ENCODE measurements around the gene BAIAP2. TPM values are rescaled to one million over a fixed set of nuclear protein-coding genes. Genes with fewer than 3 reads are reported as not detected.

The BAIAP2 gene
- polyA plus RNA-seq, 2 of the 4 experiments (the other 2 are of a cell fraction): 7.1 to 27.5 TPM

GRCh38 chr17:81125573-81126081 lies 90.7 kb downstream of the BAIAP2 start:
- H3K4me3 ChIP-seq: no peak overlapping the region
- 66% methylated on average over 12 of the region's 14 CpGs for WGBS (ENCODE audit: missing lambda C conversion rate)
- TF ChIP-seq ZC3H11A (IDR thresholded peaks at IDR 0.05): no peak
- no peak for TF ChIP-seq NR3C1 (IDR thresholded peaks at IDR 0.05)
- TF ChIP-seq SMC3 (IDR thresholded peaks at IDR 0.05): no peak
- TF ChIP-seq EHMT2 (IDR thresholded peaks at IDR 0.05; ENCODE audit: low read depth): no peak
- TF ChIP-seq MYC (IDR thresholded peaks at IDR 0.05; ENCODE audit: borderline replicate concordance, low read length): no peak
- TF ChIP-seq JUNB (IDR thresholded peaks at IDR 0.05): no peak
- no peak for TF ChIP-seq CHD2 (IDR thresholded peaks at IDR 0.05; ENCODE audit: low read length, partially characterized antibody)
- no peak for TF ChIP-seq TFCP2L1 (CRISPR knock-in tag; IDR thresholded peaks at IDR 0.05)
- TF ChIP-seq HOXA7 (CRISPR knock-in tag; IDR thresholded peaks at IDR 0.05): no peak
- TF ChIP-seq CHD4 (IDR thresholded peaks at IDR 0.05; ENCODE audit: borderline replicate concordance): no peak
- TF ChIP-seq CTCF (IDR thresholded peaks at IDR 0.05): no peak
- TF ChIP-seq HMGXB4 (CRISPR knock-in tag; IDR thresholded peaks at IDR 0.05; ENCODE audit: borderline replicate concordance): no peak
- ChIA-PET CTCF (interaction anchor here (0.6 to 1.5 kb wide), 5 partner anchors 8 to 76 kb away, joined by 3 to 6 read pairs (median 4); no protein-coding TSS in a partner anchor), POLR2A (interaction anchor here (1.2 kb wide), 1 partner anchor 113 kb away, joined by 3 read pairs; the partner anchor contains the start of genes NDUFAF8 and TEPSIN)
- no peak for FAIRE-seq
- 0 out of 6 replicates have a peak, but pooled peaks of 1 of the 2 experiments have one; percentile 1 for ATAC-seq
- H3K4me2 ChIP-seq: 0 out of 3 replicates have a peak overlapping the region, but pooled peaks have one; percentile 16
- H3K4me1 ChIP-seq: peaks cover 10% of the 10 kb centered on the region
- DNase-seq (ENCODE audit: low read depth in 1 of 2, low spot score in 1 of 2): no peak
- no peaks in the 10 kb centered on the region for H3K9me3 ChIP-seq
- 0 out of 6 replicates have a peak overlapping the region, but pooled peaks of 1 of the 2 experiments have one; percentile 23 for H3K27ac ChIP-seq

GRCh38 chr17:81126281-81127132 lies 91.6 kb downstream of the BAIAP2 start:
- Histone ChIP-seq H3K4me2 (no peak overlapping the region), H3K4me3 (no peak overlapping the region), H3K9me3 (no peaks in the 10 kb centered on the region), H3K27ac (no peak overlapping the region), H3K4me1 (peaks cover 10% of the 10 kb centered on the region)
- POLR2A ChIA-PET: no interaction called here
- CTCF ChIA-PET: interaction anchor here (0.9 to 1.5 kb wide), 4 partner anchors 7 to 75 kb away, joined by 3 to 4 read pairs (median 4); no protein-coding TSS in a partner anchor
- TF ChIP-seq EHMT2 (IDR thresholded peaks at IDR 0.05; ENCODE audit: low read depth): no peak
- TF ChIP-seq MAX (IDR thresholded peaks at IDR 0.05): no peak
- no peak for TF ChIP-seq FOXS1 (CRISPR knock-in tag; IDR thresholded peaks at IDR 0.05)
- no peak for TF ChIP-seq SMC3 (IDR thresholded peaks at IDR 0.05)
- no peak for TF ChIP-seq CBX2 (IDR thresholded peaks at IDR 0.05; ENCODE audit: borderline replicate concordance, low read depth)
- no peak for TF ChIP-seq JUN (IDR thresholded peaks at IDR 0.05)
- no peak for TF ChIP-seq NR3C1 (IDR thresholded peaks at IDR 0.05)
- no peak for TF ChIP-seq HOXB13 (CRISPR knock-in tag; IDR thresholded peaks at IDR 0.05; ENCODE audit: low read depth)
- TF ChIP-seq ZFP36 (IDR thresholded peaks at IDR 0.05; ENCODE audit: borderline replicate concordance, partially characterized antibody): no peak
- TF ChIP-seq RCOR1 (IDR thresholded peaks at IDR 0.05; ENCODE audit: low read depth, low read length): no peak
- no peak for TF ChIP-seq RARB (CRISPR knock-in tag; IDR thresholded peaks at IDR 0.05)
- TF ChIP-seq MAFK (IDR thresholded peaks at IDR 0.05; ENCODE audit: partially characterized antibody): no peak
- TF ChIP-seq FOSB (CRISPR knock-in tag; IDR thresholded peaks at IDR 0.05): no peak
- no peak for TF ChIP-seq RNF2 (IDR thresholded peaks at IDR 0.05; ENCODE audit: borderline replicate concordance, low read depth)
- TF ChIP-seq HDAC2 (IDR thresholded peaks at IDR 0.05): no peak
- no peak for TF ChIP-seq PHF8 (IDR thresholded peaks at IDR 0.05; ENCODE audit: borderline replicate concordance, low read depth)
- TF ChIP-seq ELK1 (IDR thresholded peaks at IDR 0.05; ENCODE audit: low read depth, low read length): no peak
- TF ChIP-seq ATOH8 (CRISPR knock-in tag; IDR thresholded peaks at IDR 0.05; ENCODE audit: low read depth): no peak
- WGBS (ENCODE audit: missing lambda C conversion rate): 89% methylated on average over 24 of the region's 34 CpGs
- no peak for FAIRE-seq
- DNase-seq (ENCODE audit: low read depth in 1 of 2, low spot score in 1 of 2): no peak
- no peak for ATAC-seq

Measured in A549 (cell line).